ENCODE measurements around the gene ATF4.

GRCh38 chr22:39545386-39546365, 25.3 kb downstream of the ATF4 start:
- TF ChIP-seq CTCF (conservative IDR thresholded peaks at IDR 0.05 in 1 of 2, IDR thresholded peaks at IDR 0.05 in 1 of 2; ENCODE audit: extremely low read depth in 1 of 2, insufficient read depth in 1 of 2, low read depth in 1 of 2, low read length in 2 of 2), result no peak
- no peak for TF ChIP-seq EZH2 (IDR thresholded peaks at IDR 0.05; ENCODE audit: borderline replicate concordance, low read length)
